Kidney capillary endothelial cell (primary cell): ENCODE data around the gene SRMS.
"Not testable (repeated sequence)": the region's sequence is repeated elsewhere in the genome, so short reads cannot be mapped to it uniquely, and the experiment has no call there.

Experiments used
- DNase-seq: peaks from one replicate; pipeline ENCODE4 v3.0.0-alpha.2; 2018; ENCODE audit warnings: low spot score

Gene SRMS

DNA sequence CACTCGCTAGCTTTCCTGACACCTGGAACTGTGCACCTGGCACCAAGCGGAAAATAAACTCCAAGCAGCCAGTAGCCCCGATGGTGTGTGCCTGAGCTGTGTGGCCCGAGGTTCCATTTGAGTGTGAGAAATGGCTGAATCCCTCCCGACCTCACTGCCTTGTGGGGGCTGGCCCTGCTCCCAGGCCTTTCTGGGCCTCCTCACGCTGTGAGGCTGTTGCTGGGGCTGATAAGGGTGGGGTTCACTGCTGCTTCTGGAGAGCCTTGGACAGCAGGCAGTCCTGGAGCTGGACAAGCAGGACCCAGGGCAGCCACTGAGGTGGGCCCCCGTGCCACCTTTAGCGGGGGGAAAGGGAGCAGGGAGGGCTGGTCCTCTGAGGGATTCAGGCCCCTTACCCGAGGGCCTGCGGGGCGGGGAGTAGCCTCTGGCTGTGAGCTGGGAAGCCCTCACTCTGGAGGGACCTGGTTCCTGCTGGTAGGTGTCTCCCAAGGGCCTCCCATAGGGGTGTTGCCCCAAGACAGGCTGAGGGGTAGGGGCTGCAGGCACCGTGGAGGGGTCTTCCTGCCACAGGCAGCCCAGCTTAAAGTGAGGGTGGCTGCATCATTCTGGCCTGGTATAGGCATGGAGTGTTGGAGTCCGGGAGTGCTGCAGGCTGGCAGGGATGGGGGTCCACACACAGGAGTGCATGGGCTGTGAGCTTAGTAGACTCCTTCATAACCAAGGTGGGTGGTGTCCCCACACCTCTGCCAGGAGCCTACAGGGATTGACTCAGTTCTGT lies 25.3 kb downstream of the SRMS start:
- no peak for DNase-seq

DNA sequence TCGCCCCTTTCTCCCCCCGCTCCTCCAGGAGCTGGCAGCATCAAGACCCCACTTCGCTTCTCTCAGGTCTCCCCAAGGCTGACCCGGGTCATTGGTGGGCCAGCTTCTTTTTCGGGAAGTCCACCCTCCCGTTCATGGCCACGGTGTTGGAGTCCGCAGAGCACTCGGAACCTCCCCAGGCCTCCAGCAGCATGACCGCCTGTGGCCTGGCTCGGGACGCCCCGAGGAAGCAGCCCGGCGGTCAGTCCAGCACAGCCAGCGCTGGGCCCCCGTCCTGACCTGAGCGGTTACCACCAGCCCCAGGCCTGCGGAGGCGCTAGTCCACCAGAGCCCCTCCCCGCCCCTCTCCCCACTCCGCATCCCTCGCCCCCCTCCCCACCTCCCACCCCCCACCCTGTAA lies 25.9 kb downstream of the SRMS start:
- DNase-seq = no peak

DNA sequence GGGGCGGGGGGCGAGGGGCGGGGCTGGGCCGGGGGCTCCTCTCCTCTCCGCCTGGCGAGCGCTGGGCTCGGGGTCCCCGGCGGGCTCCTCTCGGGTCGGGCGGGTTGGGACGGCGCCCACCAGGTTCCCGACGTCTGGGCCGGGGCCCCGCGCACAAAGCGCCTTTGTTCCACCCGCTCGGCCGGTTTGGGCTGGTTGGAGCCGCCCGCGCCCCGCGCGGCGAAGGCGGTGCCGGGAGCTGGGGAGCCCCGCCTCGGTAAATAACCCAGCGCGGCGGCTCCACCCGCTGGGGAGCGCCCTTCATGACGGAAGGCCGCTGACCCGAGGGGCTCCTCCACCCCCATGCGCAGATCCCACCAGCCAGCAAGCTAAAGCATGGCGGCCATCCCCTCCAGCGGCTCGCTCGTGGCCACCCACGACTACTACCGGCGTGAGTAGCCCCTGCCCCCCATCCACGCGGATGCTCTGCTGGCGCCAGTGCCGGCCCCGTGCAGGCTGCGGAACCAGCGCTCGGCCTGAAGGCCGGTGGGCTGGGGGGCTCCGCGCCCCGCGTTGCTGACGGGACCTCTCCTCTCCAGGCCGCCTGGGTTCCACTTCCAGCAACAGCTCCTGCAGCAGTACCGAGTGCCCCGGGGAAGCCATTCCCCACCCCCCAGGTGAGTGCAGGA lies 26.5 kb downstream of the SRMS start:
- DNase-seq = no peak

DNA sequence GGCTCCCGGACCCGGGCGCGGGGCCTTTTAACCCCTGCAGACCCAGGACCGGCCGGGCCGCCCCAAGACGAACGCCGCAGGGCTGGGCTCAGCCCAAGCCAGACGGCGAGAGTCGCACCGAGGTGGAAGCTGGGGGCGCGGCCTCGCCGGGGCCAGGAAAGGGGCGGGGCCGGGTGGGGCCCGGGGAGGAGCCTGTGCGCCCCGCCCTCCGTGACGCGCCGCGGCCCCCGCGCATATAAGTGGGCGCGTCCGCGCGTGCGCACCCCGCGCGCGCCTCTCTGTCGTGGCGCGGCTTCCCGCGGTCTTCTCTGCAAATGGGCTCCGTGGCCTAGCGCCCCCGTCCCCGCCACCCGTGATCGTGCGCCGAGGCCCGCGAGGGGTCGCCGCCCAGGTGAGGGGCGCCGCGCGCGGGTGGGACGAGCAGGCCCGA lies 27.0 kb downstream of the SRMS start, which contains the start of gene PPDPF:
Gene PPDPF (plus strand): TSS at position 262 of the 430 bp plus-strand sequence. CDS start 544 bp downstream, outside the sequence.
- DNase-seq = peak; percentile 79

DNA sequence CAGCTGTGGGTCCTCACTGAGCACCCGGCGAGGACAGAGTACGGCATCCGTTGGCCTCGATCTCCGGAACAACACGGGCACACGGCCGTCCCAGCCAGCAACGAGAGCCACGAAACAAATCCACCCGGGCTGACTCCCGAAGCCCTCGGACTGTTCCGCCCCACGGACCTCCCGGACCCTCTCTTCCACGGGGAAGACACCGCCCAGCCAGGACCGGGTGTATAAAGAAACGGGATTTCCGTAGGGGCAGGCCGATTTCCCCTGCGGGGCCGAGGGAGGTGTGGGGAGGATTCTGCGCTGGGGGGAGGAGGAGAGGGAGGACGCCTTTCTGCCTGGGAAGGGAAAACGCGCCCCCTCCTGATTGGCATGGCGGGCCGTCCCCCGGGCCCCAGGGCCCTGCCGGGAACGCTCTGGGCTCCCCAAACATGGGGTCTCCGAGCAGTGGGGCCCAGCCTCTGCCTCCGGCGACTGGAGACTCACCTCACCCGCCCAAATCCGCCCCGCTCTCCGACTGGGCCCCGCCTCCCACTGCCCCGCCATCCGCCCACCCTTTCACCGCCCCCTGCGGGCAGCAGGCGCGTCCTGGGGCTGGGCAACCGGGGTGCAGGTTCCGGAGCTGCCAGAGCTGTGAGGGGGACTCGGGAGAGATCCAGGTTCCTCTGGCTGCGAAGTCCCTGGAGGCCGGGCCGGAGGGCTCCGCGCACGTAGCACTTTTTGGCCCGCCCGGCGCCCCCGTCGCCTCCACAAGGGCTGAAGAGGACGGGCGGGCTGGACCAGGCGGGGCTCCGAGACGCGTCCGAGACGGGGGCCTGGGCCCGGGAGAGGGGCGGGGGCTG lies 27.7 kb downstream of the SRMS start:
- DNase-seq = peak; percentile 44

DNA sequence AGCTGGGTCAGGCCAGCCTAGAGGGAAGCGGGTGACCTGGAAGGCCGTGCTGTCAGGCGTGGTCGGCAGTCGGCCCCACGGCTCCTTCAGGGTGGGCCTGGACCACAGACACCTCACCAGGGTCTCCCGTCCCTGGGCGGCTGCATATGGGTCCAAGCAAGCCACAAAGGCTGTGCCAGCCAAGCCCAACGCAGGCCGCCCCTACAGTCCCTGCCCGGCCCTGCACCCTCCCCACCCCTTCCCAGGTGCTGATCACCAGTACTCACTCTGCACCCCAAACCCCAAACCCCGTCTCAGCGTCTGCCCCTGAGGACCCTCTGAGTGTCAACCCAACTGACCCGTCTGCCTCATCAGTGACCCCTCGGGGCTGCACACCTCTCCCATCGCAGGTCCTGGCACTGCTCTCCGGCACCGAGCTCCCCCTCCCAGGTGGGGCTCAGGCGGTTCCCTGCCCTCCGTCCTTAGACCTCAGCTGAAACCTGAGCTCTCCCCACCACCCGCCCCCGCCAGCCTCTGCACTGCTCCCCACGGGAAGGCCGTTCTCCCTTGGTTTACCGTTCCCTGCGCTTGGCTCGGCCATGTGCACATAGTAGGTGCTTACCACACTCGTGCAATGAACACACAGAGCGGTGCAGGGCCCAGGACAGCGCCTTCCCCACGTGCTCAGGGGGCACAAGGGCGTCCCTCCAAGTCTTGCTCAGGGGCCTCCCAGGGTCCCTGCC lies 28.4 kb downstream of the SRMS start:
- no peak for DNase-seq

DNA sequence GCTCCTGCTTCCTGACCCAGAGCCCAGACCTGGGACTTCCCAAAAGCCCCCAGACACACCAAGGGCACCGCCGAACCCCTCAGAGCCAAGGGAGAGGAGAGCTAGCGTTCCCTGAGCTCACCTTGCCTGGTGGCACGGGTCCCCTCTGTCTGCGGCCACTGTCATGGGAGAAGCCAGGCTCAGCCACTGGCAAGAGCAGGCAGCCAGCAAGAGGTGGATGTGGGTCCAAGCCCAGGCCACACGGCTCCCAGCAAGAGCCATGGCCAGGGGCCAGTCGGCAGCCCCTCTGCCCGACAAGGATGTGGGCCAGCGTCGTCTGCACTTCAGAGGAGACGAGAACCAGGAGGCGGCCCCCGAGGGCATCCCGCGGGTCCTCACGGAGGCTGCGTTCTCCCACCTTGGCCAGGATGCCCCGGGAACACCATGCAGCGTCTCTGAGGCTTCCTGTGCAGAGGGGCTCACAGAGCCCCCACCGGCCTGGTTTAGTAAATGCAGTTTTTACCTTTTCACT lies 29.1 kb downstream of the SRMS start:
- no peak for DNase-seq

DNA sequence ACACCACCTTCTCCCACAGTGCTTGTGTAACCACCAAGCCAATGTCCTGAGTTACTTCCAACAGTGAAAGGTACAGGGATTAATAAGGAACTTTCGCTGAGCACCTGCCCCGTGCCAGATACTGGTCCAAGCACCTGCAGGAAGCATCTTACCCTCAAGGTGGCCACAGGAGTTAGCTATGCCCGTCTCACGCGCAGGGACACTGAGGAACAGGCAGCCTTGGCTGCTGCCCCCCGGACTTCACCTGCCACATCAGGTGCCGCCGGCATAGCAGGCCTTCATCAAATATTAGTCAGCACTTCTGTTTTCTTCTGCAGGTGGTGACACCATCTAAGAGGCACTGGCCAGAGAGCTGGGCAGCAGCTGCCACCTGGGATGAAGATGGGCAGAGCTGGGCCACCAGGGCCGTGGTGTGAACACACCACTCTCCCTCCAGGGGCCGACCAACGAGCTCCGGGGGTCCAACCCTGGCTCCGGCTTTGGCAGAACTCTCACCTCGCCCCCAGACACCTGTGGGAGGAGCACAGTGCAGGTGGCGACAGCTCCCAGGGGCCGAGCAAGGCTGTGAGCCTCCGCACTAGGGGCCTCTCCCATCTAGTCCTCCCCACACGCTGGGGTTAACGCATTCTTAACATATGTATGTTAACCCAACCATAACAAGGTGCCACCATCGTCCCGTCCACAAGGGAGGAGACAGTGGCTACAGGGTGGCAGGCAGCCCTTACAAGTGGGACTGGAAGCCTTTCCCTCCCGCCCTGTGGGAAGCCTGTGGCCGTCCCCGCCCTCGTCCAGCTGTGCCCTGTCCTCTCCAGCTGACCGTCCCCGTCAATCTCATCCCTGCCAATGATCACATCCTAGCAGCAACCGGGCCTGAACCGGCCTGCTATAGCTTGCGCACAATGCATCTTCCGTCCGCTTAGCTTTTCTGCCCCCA lies 29.9 kb downstream of the SRMS start:
- no peak for DNase-seq

DNA sequence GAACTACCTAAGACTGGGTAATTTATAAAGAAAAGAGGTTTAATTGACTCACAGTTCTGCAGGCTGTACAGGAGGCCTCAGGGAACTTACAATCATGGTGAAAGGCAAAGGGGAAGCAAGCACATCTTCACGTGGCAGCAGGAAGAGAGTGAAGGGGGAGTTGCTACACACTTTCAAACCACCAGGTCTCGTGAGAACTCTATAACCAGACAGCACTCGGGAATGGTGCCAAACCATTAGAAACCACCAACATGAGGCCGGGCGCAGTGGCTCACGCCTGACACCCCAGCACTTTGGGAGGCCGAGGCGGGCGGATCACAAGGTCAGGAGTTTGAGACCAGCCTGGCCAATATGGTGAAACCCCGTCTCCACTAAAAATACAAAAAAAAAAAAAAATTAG lies 33.0 kb downstream of the SRMS start:
- DNase-seq = not testable (repeated sequence)

DNA sequence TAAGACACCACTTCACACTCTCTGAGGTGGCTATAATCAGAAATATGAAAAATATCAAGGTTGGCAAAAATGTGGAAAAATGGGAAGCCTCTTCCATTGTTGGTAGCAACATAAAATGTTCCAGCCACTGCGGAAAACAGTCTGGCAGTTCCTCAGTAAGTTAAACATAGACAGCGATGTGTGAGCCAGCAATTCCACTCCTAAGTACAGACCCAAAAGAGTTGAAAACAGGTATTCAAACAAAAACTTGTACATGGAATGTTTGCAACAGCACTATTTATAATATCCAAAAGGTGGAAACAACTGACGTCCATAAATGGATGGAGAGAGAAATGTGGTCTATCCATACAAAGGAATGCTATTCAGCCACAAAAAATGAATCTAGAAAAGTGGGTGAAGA lies 34.3 kb downstream of the SRMS start:
- no peak for DNase-seq

DNA sequence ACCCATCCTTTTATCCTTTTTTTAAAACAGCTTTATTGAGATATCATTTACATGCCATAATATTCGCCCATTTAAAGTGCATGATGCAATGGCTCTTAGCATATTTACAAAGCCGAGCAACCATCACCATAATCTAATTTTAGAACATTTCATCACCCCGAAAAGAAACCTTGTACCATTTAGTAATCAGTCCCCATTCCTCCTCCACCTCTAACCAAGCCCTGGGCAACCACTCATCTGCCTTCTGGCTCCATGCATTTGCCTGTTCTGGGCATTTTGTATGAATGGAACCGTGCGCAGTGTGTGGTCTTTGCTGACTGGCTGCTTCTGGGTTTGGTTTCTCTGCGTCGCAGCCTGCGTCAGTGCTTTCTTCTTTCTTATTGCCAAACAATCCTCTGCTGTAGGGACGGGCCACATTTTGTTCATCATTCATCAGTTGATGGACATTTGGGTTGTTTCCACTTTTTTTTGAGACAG lies 38.4 kb downstream of the SRMS start:
- no peak for DNase-seq

DNA sequence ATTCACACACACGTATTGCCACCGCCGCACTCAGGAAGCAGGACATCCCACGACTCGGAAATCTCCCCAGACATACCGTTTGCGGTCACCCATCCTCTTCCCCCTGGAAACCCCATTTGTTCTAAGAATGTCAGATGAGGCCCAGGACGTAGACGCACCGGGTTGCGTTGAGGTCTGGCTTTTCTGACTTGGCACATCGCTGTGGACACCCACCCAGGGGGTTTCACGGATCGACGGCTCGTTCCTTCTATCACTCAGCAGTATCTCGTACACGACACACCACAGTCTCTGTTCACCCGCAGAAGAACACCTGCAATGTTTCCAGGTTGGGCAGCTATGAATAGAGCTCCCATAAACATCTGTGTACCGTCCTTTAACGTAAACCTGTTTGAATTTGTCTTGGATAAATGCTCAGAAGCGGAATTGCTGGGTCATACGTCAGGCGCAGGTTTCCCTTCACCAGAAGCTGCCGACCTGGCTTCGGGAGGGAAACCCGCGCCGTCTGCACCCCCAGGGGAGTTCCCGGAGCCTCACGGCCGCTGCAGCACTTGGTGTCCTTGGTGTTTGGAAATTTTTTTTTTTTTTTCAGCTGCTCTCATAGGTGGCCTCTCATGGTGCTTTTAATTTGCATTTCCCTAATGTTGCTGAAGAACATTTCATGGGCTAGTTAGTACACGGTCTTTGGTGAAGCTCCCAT lies 39.3 kb downstream of the SRMS start:
- no peak for DNase-seq

DNA sequence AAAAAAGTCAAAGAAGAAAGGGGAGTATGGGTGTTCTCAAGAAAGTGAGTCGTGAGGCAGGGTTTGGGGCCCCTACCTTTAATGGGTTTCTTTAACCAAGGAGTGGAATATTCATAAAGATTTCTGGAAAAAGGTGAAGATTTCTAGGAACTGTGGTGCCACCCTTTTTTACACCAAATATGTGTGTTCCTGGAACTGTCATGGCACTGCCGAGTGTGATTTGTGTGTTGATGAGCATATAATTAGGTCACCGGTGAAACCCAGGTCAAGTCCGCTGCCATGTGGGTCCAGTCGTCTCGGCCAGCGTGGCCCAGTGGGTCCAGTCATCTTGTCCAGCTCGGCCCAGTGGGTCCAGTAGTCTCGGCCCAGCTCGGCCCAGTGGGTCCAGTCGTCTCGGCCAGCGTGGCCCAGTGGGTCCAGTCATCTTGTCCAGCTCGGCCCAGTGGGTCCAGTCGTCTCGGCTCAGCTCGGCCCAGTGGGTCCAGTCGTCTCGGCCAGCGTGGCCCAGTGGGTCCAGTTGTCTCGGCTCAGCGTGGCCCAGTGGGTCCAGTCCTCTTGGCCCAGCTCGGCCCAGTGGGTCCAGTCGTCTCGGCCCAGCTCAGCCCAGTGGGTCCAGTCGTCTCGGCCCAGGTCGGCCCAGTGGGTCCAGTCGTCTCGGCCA lies 40.3 kb downstream of the SRMS start:
- no peak for DNase-seq

DNA sequence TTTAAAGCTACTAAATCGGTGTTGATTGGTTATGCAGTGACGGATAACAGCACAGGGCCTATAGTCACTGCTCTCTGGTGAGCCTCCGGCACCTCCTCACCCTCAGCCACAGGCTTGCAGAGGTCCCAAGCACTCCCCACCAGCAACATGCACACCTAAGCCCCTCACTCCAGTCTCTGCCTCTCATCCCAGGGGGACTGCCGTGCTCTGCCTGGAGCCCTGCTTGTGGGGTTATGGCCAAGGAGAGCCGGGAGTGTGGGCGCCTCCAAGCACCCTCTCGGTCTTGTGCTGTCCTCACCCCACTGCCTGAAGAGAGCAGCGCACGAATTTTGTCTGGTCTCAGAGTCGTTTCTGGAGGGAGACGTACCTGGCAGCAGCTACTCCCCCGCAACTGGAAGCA lies 41.8 kb downstream of the SRMS start:
- DNase-seq = no peak

DNA sequence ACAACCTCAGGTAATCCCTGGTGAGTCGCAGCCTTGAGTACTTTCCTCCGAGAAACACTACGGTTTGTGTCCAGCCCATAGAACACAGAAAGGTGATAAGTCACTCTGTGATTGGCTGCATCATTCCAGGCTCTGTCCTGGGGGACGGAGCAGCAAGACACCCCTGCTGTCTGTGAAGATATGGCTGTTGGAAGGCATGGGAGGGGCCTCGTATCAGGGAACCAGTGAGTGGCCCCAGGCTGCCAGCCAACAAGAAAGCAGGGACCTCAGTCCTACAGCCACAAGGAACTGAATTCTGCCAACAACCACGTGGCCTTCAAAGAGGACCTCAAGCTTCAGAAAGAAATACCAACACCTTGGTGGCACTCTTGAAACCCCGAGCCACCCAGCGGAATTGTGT lies 42.3 kb downstream of the SRMS start:
- DNase-seq = no peak

DNA sequence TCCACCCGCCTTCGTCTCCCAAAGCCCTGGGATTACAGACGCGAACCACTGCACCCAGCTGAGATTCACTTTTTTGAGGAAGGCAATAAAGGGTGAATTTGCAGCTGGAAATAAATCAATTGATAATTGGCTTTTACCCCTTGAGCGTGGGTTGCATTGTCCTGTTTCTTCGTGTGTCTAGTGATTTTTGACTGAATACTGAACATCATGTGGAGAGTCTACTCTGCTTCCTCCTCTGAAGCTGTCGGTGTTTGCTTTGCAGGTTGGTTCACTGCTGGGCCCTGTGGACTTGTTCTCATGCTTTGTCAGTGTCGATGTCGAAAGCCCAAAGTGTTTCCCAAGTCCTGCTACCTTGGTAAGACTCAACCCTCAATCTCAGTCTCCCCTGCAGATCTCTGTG lies 42.9 kb downstream of the SRMS start:
- DNase-seq = no peak

DNA sequence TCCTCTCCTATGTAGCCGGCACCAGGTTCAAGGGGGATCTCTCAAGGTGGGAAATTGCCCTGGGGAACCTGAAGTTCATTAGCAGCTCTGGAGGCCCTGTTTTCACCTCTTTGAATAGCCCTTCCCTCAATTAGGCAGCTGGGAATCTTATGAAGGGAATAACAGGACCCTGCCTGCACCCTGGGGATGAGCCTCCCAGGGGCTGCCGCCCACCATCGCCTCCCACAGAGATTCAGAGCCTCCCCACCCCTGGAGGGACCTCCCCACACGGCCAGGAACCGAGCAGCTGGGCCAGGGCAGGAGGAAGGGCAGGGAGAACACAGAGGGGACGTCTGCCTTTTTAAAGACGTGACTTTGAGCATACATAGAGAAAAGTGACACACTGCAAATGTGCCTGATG lies 44.0 kb downstream of the SRMS start:
- DNase-seq = no peak

DNA sequence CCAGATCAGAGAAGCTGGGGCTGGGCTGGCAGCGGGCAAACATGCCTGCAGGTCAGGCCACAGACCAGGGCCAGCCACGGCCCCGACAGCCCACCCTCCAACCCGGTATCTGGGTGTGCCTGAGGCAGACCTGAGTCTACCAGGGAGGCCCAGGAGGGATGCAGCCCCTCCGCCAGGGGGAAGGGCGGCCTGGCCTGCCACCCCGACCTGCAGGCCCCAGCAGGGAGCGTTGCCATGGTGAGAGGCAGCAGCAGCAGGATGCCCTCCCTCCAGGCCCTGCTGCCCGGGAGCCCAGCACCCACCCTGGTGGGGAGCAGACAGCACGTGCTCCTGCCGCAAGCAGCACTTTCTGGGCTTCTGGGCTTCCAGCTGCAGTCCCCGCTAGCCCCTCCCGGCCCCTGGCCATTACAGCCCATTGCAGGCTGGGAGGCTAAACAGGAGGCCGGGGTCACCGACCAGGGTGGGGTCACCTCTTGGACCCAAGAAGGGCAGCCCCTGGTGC lies 44.8 kb downstream of the SRMS start:
- DNase-seq = no peak
